ENCODE data around the gene PTPRN2. TPM values are rescaled to one million over a fixed set of nuclear protein-coding genes. Genes with fewer than 3 reads are reported as not detected.

The PTPRN2 gene
- total and polyA plus RNA-seq, 8 donors, result 4.9 to 136 (median 46.8) TPM

DNA sequence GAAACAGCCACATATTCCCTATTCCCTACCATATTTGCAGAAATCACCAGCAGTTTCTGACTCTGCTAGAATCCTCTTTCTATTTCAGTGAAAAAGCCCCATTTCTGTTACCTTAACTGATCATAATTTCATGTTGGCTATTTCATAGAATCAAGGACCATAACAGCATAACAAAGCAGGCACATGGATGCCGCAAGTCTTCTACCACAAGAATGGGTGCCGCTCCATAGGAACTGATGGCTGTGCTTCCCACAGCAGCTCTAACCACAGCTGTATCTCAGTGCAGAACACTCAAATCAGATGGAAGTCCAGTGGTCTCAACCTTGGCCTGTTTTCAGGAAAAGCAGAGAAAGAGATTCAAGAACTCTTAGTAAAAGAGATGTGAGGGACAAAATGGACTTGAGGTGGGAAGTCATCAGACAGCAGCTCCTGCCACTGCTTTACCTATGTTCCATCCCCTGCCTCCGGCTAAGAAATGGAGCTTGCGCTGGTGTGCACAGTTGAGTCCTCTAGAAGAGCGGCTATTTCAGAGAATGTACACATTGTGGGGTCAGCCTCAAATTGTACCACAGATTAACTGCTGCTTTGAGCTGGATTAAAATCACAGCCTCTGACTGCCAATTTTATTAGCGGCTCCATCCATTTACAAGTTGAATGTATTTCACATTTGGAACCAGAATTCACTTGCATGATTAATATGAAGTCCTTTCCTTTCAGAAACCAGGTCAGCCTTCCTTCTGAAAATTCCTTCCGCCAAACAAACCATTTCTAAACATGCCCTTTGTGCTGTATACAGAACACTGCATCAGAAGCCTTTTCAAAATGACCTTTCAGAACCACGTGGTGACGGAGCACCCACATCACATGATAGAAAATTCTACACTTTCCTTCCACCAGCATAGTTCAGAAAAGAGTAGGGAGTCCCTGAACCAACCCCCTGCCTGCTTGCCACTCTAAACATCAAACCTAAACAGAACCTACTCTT lies 7.7 kb downstream of the PTPRN2 start:
- Histone ChIP-seq H3K36me3 (no peaks in the 10 kb centered on the region), H3K9me3 (peaks cover 0 to 16% (median 15%) of the 10 kb centered on the region in 4 donors), H3K27ac (peak overlapping the region; percentile 68 to 86 (median 80)), H3K4me3 (no peak overlapping the region), H3K4me1 (peaks cover 0 to 43% (median 16%) of the 10 kb centered on the region in 4 donors), H3K27me3 (peaks cover 0 to 39% (median 0%) of the 10 kb centered on the region in 3 donors)
- intact Hi-C loops (cut with DNase I; ENCODE audit: low total_unique reads), result no loop called here
- WGBS, 5 donors, result 69 to 79% (median 74%) methylated on average over 9 of the region's 9 CpGs
- TF ChIP-seq EP300 (IDR thresholded peaks at IDR 0.05) (no peak), POLR2AphosphoS5 (IDR thresholded peaks at IDR 0.05) (peak in 1 of 3 donors; percentile 23), POLR2A (IDR thresholded peaks at IDR 0.05) (no peak)
- TF ChIP-seq, protein P1, sequence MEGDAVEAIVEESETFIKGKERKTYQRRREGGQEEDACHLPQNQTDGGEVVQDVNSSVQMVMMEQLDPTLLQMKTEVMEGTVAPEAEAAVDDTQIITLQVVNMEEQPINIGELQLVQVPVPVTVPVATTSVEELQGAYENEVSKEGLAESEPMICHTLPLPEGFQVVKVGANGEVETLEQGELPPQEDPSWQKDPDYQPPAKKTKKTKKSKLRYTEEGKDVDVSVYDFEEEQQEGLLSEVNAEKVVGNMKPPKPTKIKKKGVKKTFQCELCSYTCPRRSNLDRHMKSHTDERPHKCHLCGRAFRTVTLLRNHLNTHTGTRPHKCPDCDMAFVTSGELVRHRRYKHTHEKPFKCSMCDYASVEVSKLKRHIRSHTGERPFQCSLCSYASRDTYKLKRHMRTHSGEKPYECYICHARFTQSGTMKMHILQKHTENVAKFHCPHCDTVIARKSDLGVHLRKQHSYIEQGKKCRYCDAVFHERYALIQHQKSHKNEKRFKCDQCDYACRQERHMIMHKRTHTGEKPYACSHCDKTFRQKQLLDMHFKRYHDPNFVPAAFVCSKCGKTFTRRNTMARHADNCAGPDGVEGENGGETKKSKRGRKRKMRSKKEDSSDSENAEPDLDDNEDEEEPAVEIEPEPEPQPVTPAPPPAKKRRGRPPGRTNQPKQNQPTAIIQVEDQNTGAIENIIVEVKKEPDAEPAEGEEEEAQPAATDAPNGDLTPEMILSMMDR (IDR thresholded peaks at IDR 0.05), result no peak
- peak in 1 of 2 donors; percentile 27 for DNase-seq

DNA sequence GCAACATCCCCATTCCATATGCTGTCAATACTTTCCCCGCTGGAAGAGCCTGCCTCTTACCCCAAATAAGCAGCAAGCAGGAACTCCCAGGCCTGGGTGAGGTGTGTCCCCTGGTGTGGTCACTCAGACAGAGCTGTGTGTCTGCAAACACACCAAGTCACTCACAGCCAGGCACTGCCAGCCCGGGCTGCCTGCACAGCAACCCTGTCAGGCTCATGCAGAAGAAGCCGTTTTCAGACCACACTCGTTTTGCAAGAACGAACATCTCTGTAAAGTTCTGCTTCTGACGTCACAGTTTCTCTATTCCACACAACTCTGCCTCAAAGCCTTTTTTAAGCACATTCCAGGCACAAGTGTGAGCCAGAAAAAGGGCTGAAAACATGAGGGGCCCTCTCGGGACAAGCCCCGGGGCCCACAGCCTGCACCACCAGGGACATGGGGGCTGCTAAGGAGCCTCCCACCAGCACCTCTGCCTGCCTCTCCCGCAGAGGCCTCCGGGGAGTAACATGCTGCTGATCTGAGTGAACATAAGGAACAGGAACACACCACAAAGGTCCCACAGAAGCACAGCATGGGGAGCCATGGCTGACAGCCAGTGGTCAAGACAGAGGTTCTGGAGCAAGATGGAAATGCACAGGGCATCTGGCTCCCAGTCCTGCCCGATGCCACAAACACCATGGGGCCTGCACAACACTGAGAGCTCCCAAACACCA lies 11.4 kb downstream of the PTPRN2 start:
- Histone ChIP-seq H3K9me3 (peaks cover 0 to 16% (median 15%) of the 10 kb centered on the region in 4 donors), H3K4me1 (peaks cover 0 to 16% (median 9%) of the 10 kb centered on the region in 4 donors), H3K4me3 (no peak overlapping the region), H3K27me3 (peaks cover 0 to 4% (median 0%) of the 10 kb centered on the region in 3 donors), H3K36me3 (no peaks in the 10 kb centered on the region), H3K27ac (peak overlapping the region; percentile 5 to 76 (median 29))
- WGBS, 5 donors, result 39 to 62% (median 47%) methylated on average over 10 to 11 of the region's 11 CpGs
- DNase-seq, result peak; percentile 49 to 67
- TF ChIP-seq, protein P1 (IDR thresholded peaks at IDR 0.05), result no peak
- TF ChIP-seq POLR2AphosphoS5 (IDR thresholded peaks at IDR 0.05) (peak in 2 of 3 donors; percentile 8 to 40), POLR2A (IDR thresholded peaks at IDR 0.05) (no peak), EP300 (IDR thresholded peaks at IDR 0.05) (no peak)
- intact Hi-C loops (cut with DNase I; ENCODE audit: low total_unique reads), result no loop called here

DNA sequence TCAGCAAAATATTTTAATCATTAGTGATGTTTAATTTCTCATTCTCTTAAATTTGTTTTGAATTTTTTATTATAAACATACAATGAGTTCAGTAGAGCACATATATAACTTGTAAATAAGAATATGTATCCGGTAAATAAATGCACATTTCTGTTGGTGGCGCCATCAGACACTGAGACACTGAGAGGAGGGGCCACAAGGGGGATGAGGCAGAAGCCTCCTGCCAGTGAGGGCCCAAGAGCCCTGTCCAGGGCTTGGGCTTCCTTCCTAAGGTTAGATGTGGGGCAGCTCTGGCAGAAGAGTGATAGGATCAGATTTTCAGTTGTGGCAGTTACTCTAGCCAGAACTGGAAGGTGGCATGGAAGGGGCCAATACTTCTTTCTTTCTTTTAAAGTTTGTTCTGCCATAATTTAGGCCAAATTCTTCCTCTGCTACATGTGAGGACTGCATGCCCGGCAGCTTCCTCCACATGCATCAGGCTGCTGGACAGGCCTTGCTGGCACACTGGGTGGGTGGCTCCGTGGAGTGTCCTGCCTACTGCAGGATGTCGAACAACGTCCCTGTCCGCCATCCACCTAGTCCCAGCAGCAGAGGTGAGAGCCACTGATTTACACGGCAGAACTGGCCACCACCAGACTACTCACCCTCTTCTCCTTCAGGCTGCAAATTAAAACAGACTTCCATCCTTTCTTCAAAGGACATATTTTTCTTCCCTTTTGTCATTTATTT lies 13.2 kb downstream of the PTPRN2 start:
- intact Hi-C loops (cut with DNase I; ENCODE audit: low total_unique reads), result no loop called here
- no peak for TF ChIP-seq POLR2A (IDR thresholded peaks at IDR 0.05)
- TF ChIP-seq, protein P1 (IDR thresholded peaks at IDR 0.05), result no peak
- TF ChIP-seq EP300 (IDR thresholded peaks at IDR 0.05), result no peak
- TF ChIP-seq POLR2AphosphoS5 (IDR thresholded peaks at IDR 0.05), result no peak
- WGBS, 5 donors, result 79 to 86% (median 82%) methylated on average over 8 of the region's 8 CpGs

More for the DNA sequence above, 13.2 kb downstream of the PTPRN2 start:
- H3K4me3 ChIP-seq, result no peak overlapping the region
- peak overlapping the region in 1 of 5 donors; percentile 46 for H3K27ac ChIP-seq
- no peaks in the 10 kb centered on the region for H3K36me3 ChIP-seq
- DNase-seq, result no peak
- H3K4me1 ChIP-seq, result peaks cover 0 to 14% (median 9%) of the 10 kb centered on the region in 4 donors
- peaks cover 2 to 17% (median 8%) of the 10 kb centered on the region in 3 donors for H3K27me3 ChIP-seq
- peaks cover 0 to 8% (median 4%) of the 10 kb centered on the region in 4 donors for H3K9me3 ChIP-seq
